ENCODE measurements around the gene OR4C16.

Gene OR4C16

GRCh38 chr11:55571828-55572227 lies at the start of gene OR4C16:
Gene OR4C16, plus strand, starts transcription at chr11:55572128. Its CDS starts 0 bp downstream, at chr11:55572128.
- H3K36me3 ChIP-seq (ENCODE audit: control insufficient read depth, insufficient read depth, low read length): no peaks in the 10 kb centered on the region
- no peak within 1 kb of the TSS for H3K9ac ChIP-seq (ENCODE audit: low read depth, low read length)
- H3K27me3 ChIP-seq (ENCODE audit: control insufficient read depth, insufficient read depth, low read length): no peaks in the 10 kb centered on the region
- peaks cover 3% of the 10 kb centered on the region for H3K9me3 ChIP-seq (ENCODE audit: control insufficient read depth, insufficient read depth, low read length)
- no peaks in the 10 kb centered on the region for H3K4me1 ChIP-seq (ENCODE audit: control insufficient read depth, insufficient read depth, low read length)
- H3K4me3 ChIP-seq (ENCODE audit: low read depth, low read length): no peak within 1 kb of the TSS

- H3K4me3 ChIP-seq (ENCODE audit: low read depth, low read length): no peak within 1 kb of the TSS
- H3K27me3 ChIP-seq (ENCODE audit: control insufficient read depth, insufficient read depth, low read length): no peaks in the 10 kb centered on the region
- no peak within 1 kb of the TSS for H3K9ac ChIP-seq (ENCODE audit: low read depth, low read length)
- H3K9me3 ChIP-seq (ENCODE audit: control insufficient read depth, insufficient read depth, low read length): peaks cover 30% of the 10 kb centered on the region
- no peaks in the 10 kb centered on the region for H3K36me3 ChIP-seq (ENCODE audit: control insufficient read depth, insufficient read depth, low read length)
- no peaks in the 10 kb centered on the region for H3K4me1 ChIP-seq (ENCODE audit: control insufficient read depth, insufficient read depth, low read length)
Observed at GRCh38 chr11:55554169-55554568, 17.8 kb upstream of the OR4C16 start, which contains the start of gene OR4C15. Gene OR4C15, plus strand, starts transcription at chr11:55554469. Its CDS starts 0 bp downstream, at chr11:55554469.

GRCh38 chr11:55572548-55572947 lies 620 bp downstream of the OR4C16 start:
- H3K36me3 ChIP-seq (ENCODE audit: control insufficient read depth, insufficient read depth, low read length): no peaks in the 10 kb centered on the region
- no peak overlapping the region for H3K4me3 ChIP-seq (ENCODE audit: low read depth, low read length)
- H3K9ac ChIP-seq (ENCODE audit: low read depth, low read length): no peak overlapping the region
- H3K9me3 ChIP-seq (ENCODE audit: control insufficient read depth, insufficient read depth, low read length): peaks cover 3% of the 10 kb centered on the region
- H3K27me3 ChIP-seq (ENCODE audit: control insufficient read depth, insufficient read depth, low read length): no peaks in the 10 kb centered on the region
- no peaks in the 10 kb centered on the region for H3K4me1 ChIP-seq (ENCODE audit: control insufficient read depth, insufficient read depth, low read length)

- no peak within 1 kb of the TSS for H3K9ac ChIP-seq (ENCODE audit: low read depth, low read length)
- no peak within 1 kb of the TSS for H3K4me3 ChIP-seq (ENCODE audit: low read depth, low read length)
- H3K27me3 ChIP-seq (ENCODE audit: control insufficient read depth, insufficient read depth, low read length): no peaks in the 10 kb centered on the region
- no peaks in the 10 kb centered on the region for H3K4me1 ChIP-seq (ENCODE audit: control insufficient read depth, insufficient read depth, low read length)
- H3K9me3 ChIP-seq (ENCODE audit: control insufficient read depth, insufficient read depth, low read length): no peaks in the 10 kb centered on the region
- H3K36me3 ChIP-seq (ENCODE audit: control insufficient read depth, insufficient read depth, low read length): no peaks in the 10 kb centered on the region
Observed at GRCh38 chr11:55607545-55607944, 35.6 kb downstream of the OR4C16 start, which contains the start of gene OR4C11. Gene OR4C11, minus strand, starts transcription at chr11:55607645. Its CDS starts 3,272 bp downstream, at chr11:55604373.
